ENCODE measurements around the gene CHST11.
"Not testable (repeated sequence)": the region's sequence is repeated elsewhere in the genome, so short reads cannot be mapped to it uniquely, and the experiment has no call there.

The CHST11 gene

DNA sequence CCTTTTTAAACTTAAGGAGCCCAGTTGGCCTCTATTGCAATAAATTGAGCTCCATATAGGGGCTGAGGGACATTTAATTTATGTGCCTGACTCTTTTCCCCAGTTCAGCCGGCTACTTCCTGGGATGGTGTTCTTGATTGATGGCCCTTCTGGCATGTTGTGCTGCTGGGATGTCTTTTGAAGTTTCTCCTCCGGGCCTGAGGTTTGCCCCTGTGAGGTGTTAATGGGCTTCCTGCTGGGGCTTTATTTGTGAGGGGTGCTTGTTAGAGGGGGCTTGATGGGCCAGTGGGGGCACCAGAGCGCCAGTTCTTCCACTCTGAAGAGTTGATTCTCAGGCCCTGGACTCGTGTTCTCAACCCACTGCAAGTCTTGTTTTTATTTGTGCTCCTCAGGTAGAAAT, 69.6 kb downstream of the CHST11 start:
- H3K36me3 Mint-ChIP-seq, result peaks cover 7% of the 10 kb centered on the region
- H3K4me1 Mint-ChIP-seq, result peaks cover 87% of the 10 kb centered on the region
- ATAC-seq, result no peak
- no peak overlapping the region for H3K4me3 Mint-ChIP-seq
- H3K27ac Mint-ChIP-seq, result peak overlapping the region; percentile 63
- no peak for DNase-seq (ENCODE audit: low spot score in 2 of 2)
- H3K9me3 Mint-ChIP-seq, result no peaks in the 10 kb centered on the region

DNA sequence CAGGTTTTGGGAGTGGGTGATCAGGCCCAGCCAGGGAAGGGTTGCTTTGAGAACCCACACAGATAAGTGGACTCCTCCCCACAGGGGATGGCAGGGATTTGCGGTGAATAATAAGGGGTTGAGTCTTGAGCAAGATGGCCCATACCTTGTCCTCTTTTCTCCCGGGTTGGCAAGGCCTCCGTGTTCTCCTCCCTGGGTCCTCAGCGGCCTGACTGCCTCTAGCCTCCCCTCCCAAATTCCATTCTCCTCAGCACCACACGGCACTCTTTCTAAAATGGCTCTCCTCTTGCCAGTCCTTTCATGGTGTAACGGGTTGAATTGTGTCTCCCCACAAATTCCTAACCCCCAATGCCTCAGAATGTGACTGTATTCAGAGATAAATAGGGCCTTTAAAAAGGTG, 70.0 kb downstream of the CHST11 start:
- ATAC-seq, result no peak
- H3K4me3 Mint-ChIP-seq, result no peak overlapping the region
- no peaks in the 10 kb centered on the region for H3K9me3 Mint-ChIP-seq

DNA sequence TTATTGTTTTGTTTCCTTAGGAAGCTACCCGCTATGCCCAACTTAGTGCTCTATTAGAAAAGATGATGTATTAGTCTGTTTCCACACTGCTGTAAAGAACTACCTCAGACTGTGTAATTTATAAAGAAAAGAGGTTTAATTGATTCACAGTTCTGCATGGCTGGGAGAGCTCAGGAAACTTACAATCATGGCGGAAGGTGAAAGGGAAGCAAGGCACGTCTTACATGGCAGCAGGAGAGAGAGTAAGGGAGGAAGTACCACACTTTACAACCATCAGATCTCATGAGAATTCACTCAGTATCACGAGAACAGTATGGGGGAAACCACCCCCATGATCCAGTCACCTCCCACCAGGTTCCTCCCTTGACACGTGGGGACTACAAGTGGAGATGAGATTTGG, 70.9 kb downstream of the CHST11 start:
- Mint-ChIP-seq H3K4me1 (peaks cover 87% of the 10 kb centered on the region), H3K27ac (peak overlapping the region; percentile 63)
- not testable (repeated sequence) for DNase-seq (ENCODE audit: low spot score in 2 of 2); H3K36me3 Mint-ChIP-seq; H3K9me3 Mint-ChIP-seq; ATAC-seq; H3K4me3 Mint-ChIP-seq

More for the DNA sequence above, 70.0 kb downstream of the CHST11 start:
- Mint-ChIP-seq H3K36me3 (peaks cover 7% of the 10 kb centered on the region), H3K4me1 (peaks cover 87% of the 10 kb centered on the region), H3K27ac (peak overlapping the region; percentile 63)
- no peak for DNase-seq (ENCODE audit: low spot score in 2 of 2)

DNA sequence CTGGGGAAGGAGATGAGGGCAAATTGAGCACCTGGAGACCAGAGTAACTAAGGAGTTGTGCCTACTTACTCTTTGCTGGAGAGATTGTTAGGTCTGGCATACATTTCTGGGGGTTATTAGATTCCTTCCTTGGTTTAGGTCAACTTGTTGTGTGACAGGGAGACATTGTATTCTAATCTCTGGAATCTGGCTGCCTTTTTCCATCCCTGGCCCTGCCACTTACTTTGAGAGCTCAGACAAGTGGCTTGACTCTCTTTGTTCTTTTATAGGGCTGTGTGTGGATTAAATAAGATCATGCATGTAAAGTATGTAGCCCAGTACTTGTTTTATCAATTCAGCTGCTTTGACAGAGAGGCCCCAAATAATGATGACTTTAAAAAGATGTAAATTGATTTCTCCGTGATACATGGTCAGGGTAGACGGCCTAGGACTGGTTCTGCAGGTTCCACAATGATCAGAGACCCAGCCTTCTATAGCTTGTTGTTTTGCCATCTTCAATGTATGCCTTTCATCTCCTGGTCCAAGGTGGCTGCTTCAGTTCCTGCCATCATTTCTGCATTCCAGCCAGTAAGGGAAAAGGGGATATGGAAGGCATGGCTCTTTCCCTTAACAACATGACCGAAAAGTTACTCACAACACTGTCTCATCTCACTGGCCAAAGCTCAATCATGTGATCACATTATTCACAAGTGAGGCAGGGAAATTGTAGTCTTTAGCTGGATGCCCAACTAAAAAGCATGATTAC, 72.6 kb downstream of the CHST11 start:
- DNase-seq (ENCODE audit: low spot score in 2 of 2) (no peak), ATAC-seq (no peak)
- peaks cover 87% of the 10 kb centered on the region for H3K4me1 Mint-ChIP-seq
- H3K36me3 Mint-ChIP-seq, result peaks cover 4% of the 10 kb centered on the region
- no peak overlapping the region for H3K4me3 Mint-ChIP-seq
- peak overlapping the region; percentile 69 for H3K27ac Mint-ChIP-seq
- H3K9me3 Mint-ChIP-seq, result no peaks in the 10 kb centered on the region

DNA sequence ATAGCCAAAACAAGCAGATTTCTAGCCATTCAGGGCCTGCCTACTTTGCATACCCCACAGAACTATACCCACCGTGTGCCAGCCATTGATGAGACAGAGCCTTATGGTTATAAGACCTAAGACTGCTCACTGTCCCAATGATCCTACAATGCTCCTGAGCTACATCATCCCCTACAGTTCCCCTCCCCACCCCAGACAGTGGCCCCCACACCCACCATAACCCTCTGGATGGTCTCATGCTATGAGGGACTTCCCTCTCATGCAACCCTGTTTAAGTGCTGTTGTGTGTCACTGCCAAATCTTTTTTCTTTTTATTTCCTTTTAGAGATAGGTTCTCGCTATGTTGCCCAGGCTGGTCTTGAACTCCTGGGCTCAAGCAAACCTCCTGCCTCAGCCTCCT, 75.9 kb downstream of the CHST11 start:
- H3K9me3 Mint-ChIP-seq, result no peaks in the 10 kb centered on the region
- peak overlapping the region; percentile 4 for H3K27ac Mint-ChIP-seq
- no peak for DNase-seq (ENCODE audit: low spot score in 2 of 2)
- ATAC-seq, result no peak
- H3K4me3 Mint-ChIP-seq, result no peak overlapping the region
- peaks cover 92% of the 10 kb centered on the region for H3K4me1 Mint-ChIP-seq
- peaks cover 2% of the 10 kb centered on the region for H3K36me3 Mint-ChIP-seq

DNA sequence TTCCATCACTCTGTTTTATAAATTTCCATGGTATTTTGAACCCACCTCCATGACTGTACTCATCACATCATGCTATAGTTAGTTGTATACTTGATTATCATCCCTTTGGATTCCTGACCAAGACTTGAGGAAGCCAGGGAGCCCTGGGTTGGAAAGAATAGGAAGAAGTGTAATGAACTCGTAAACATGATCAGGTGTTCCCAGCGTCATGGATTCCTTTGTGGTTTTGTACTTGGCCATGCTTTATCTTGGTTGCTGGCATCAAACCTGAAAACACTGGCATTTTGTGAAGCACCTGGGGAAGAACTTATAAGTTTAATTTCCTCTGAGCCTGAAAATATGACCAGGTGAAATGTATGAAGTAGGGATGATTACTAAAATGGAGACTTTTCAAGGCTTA, 76.4 kb downstream of the CHST11 start:
- peaks cover 92% of the 10 kb centered on the region for H3K4me1 Mint-ChIP-seq
- peaks cover 7% of the 10 kb centered on the region for H3K36me3 Mint-ChIP-seq
- peak overlapping the region; percentile 4 for H3K27ac Mint-ChIP-seq
- no peaks in the 10 kb centered on the region for H3K9me3 Mint-ChIP-seq
- no peak for DNase-seq (ENCODE audit: low spot score in 2 of 2)
- no peak overlapping the region for H3K4me3 Mint-ChIP-seq
- no peak for ATAC-seq

DNA sequence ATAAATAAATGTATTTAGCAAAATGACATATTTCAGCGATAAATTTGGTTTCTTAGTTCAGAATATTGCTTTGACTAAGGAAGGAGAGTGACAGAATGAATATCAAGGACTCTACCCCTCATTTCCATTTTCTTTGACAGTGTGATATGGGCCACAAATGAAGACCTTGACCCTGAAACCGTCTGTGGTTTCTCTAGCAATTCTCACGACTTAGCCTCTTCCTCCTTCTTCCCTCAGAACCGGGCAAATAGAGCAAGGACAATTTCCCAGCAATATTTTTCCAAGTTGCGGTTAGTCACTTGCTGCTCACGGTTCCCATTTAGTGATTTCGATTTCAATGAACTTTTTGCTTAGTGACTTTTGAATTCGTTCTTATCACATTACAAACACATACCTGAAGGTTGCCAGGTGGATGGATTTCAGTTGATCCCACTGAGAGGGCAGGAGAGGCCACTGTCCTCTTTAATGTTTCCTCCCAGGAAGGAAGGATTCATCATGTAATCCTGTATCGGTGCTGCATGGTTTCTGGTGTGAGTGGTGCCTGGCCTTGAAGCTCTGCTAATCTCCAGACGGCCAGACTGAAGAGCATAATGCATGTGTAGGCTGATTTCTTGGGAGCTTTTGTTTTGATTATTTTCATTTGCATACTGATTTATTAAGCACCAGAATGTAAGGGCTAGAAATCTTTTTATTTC, 77.6 kb downstream of the CHST11 start:
- Mint-ChIP-seq H3K36me3 (peaks cover 12% of the 10 kb centered on the region), H3K4me1 (peaks cover 89% of the 10 kb centered on the region), H3K27ac (peak overlapping the region; percentile 68), H3K4me3 (peak overlapping the region; percentile 23), H3K9me3 (no peaks in the 10 kb centered on the region)
- DNase-seq (ENCODE audit: low spot score in 2 of 2) (no peak), ATAC-seq (peak; percentile 49)

DNA sequence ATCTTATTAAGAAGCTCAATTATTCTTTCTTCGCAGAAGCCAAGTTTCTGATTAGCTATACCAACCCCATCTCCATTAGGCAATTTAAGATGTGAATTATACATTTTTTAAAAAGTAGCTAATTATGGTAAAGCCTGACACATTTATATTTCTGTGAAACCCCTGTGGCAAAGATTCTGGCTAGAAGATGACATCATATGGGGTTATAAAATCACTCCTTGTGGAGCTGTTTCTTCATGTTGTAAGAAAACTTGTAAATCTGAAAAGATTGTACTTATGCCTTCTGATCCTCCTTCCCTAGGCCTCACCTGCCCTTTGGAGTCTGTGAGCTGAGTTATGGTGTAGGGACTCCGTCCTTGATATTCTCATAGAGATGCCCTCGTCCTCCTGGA, 78.1 kb downstream of the CHST11 start:
- Mint-ChIP-seq H3K27ac (peak overlapping the region; percentile 68), H3K4me1 (peaks cover 86% of the 10 kb centered on the region), H3K36me3 (peaks cover 12% of the 10 kb centered on the region), H3K4me3 (peak overlapping the region; percentile 23), H3K9me3 (no peaks in the 10 kb centered on the region)
- ATAC-seq (peak; percentile 60), DNase-seq (ENCODE audit: low spot score in 2 of 2) (no peak)

DNA sequence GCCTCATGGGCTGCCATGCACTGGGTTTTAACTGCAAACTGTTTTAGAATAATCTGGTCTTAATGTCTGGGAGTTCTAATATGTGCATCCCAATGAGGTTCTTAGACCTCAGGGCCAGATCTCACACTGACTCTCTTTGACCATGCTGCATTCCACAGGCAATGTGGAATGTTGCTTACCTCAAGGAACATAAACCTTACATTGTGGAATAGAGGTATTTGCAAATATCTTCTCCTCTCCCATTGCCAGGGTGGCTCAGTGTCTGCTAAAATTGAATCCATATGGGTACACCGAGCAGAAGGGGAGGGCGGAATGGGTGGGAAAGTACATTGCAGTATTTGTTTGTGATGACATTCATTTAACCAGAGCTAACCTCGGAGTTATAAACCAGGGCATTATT, 78.6 kb downstream of the CHST11 start:
- Mint-ChIP-seq H3K4me3 (no peak overlapping the region), H3K4me1 (peaks cover 82% of the 10 kb centered on the region), H3K27ac (peak overlapping the region; percentile 68), H3K36me3 (peaks cover 12% of the 10 kb centered on the region), H3K9me3 (no peaks in the 10 kb centered on the region)
- ATAC-seq, result no peak
- no peak for DNase-seq (ENCODE audit: low spot score in 2 of 2)

DNA sequence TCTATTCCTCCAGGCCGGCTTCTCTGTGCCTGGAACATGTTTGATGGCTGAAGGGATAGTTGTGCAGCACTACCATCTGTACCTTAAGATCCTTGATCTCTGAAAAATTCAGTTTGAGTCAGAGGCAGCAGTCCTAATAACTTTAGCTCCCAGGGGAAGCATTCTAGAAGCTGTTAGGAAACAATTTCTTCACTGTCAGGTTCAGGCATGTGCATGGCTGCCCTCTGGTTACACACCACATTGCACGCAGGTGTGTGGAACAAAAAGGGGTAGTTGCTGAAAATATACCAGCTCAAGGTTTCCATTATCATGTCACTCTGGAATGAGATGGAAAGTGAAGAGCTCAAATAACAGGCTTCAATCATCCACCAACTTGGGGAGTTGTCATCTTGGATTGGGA, 80.1 kb downstream of the CHST11 start:
- DNase-seq (ENCODE audit: low spot score in 2 of 2) (no peak), ATAC-seq (no peak)
- Mint-ChIP-seq H3K27ac (no peak overlapping the region), H3K4me3 (no peak overlapping the region), H3K36me3 (peaks cover 12% of the 10 kb centered on the region), H3K9me3 (no peaks in the 10 kb centered on the region), H3K4me1 (peaks cover 85% of the 10 kb centered on the region)

DNA sequence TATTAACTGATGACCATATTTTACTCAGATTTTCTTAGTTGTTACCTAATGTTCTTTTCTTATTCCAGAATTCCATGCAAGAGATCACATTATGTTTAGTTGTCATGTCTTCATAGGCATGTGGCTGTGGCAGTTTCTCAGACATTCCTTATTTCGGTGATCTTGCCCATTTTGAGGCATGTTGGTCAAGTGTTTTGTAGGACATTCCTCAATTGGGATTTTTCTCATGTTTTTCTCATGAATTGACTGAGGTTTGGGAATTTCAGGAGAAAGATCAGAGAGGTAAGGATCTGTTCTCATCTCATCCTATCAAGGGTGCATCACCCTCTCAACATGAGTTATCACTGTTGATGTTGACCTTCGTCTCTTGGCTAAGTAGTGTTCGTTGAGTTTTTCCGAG, 81.3 kb downstream of the CHST11 start:
- ATAC-seq (no peak), DNase-seq (ENCODE audit: low spot score in 2 of 2) (no peak)
- peaks cover 79% of the 10 kb centered on the region for H3K4me1 Mint-ChIP-seq
- no peak overlapping the region for H3K4me3 Mint-ChIP-seq
- peaks cover 12% of the 10 kb centered on the region for H3K36me3 Mint-ChIP-seq
- no peaks in the 10 kb centered on the region for H3K9me3 Mint-ChIP-seq
- no peak overlapping the region for H3K27ac Mint-ChIP-seq

DNA sequence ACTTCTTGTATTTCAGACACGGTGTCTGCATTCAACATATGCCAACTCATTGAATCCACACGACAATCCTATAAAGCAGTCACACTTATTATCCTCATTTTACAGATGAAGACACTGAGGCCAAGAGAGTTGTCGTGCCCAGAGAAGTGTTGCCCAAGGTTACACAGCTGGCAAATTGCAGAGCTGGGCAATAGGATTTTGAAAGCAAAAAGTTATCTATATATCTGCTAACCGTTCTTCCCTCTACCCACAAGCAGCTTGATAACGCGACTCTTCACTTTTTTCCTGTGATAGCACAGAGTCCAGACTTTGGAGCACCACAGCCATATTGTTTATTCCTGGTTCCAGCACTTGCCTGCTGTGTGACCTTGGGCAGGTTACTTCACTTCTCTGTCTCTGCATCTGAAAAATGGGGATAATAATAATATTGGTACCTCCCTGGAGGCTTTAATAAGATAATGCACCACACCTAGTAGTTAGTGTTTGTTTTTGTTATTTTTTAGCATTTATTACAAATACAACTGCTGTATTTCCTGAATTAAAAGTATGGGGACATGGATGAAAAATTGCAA, 82.2 kb downstream of the CHST11 start:
- DNase-seq (ENCODE audit: low spot score in 2 of 2) (no peak), ATAC-seq (no peak)
- Mint-ChIP-seq H3K36me3 (peaks cover 16% of the 10 kb centered on the region), H3K27ac (no peak overlapping the region), H3K4me3 (no peak overlapping the region), H3K9me3 (no peaks in the 10 kb centered on the region), H3K4me1 (peaks cover 74% of the 10 kb centered on the region)

DNA sequence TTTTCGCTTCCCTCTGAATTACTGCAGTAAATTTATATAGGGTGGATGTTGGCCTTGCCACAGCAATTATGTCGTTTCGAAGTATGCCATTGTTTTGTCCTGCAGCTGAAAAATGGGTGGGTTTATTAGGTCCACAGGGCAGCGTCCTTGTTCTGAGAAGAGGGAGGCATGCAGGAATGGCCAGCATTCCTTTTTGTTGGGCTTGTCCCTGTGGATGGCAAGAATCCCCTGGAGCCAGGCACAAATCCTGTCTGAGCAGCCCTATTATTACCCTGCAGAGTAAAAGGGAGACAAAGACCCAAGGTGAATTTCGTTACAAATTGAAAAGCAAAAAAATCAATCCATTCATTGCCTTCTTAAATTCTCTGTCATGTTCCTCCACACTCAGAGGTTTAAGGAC, 88.1 kb downstream of the CHST11 start:
- Mint-ChIP-seq H3K36me3 (peaks cover 15% of the 10 kb centered on the region), H3K4me3 (no peak overlapping the region), H3K27ac (no peak overlapping the region), H3K4me1 (peaks cover 73% of the 10 kb centered on the region), H3K9me3 (no peaks in the 10 kb centered on the region)
- ATAC-seq (no peak), DNase-seq (ENCODE audit: low spot score in 2 of 2) (no peak)

DNA sequence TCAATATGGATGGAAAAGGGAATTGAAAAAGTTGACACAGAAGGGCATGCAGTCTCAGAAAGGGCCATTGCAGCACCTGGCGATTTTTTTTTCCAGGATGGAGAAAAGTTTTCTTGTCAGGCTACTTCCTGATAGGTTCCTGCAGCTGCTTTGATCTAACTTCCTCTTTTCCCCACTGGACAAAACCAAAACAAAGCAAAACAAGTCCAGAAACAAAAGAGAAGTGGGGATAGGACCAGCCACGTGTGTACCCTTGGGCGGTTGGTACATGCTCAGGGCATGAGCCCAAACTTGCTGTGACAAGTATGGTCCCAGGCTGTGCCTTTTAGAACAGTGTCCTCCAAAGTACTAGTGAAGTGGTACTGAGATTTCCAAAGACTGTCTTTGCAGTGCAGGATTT, 89.8 kb downstream of the CHST11 start:
- H3K4me1 Mint-ChIP-seq, result peaks cover 70% of the 10 kb centered on the region
- peaks cover 18% of the 10 kb centered on the region for H3K36me3 Mint-ChIP-seq
- no peaks in the 10 kb centered on the region for H3K9me3 Mint-ChIP-seq
- no peak for ATAC-seq
- no peak for DNase-seq (ENCODE audit: low spot score in 2 of 2)
- no peak overlapping the region for H3K4me3 Mint-ChIP-seq
- H3K27ac Mint-ChIP-seq, result peak overlapping the region; percentile 38

DNA sequence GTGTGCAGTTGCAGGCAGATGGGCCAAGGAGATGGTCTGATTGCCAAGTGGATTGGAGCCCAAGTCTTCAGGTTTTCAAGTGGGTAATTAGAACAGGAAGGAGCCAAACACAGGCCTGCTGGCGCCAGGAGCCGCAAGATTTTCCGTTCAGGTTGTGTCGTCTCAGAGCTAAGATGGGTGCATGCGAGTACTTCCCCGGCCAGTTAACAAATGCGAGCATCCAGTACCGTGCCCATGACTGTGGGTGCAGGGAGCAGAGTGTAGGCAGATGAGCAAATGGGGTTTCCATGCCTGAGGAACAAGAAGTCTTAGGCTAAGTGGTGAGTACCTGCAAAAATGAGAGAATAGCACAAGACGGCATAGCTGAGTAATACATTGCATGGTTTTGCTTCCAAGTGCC, 90.5 kb downstream of the CHST11 start:
- peak; percentile 31 for ATAC-seq
- Mint-ChIP-seq H3K4me3 (no peak overlapping the region), H3K27ac (peak overlapping the region; percentile 38), H3K4me1 (peaks cover 75% of the 10 kb centered on the region), H3K36me3 (peaks cover 25% of the 10 kb centered on the region), H3K9me3 (no peaks in the 10 kb centered on the region)
- DNase-seq (ENCODE audit: low spot score in 2 of 2), result no peak
